Measurements from ENCODE around the gene VRK3.
"Not testable (repeated sequence)": the region's sequence is repeated elsewhere in the genome, so short reads cannot be mapped to it uniquely, and the experiment has no call there.

The VRK3 gene

GRCh38 chr19:49954092-49954829 lies 70.9 kb downstream of the VRK3 start:
- no peak for DNase-seq

- no peak for DNase-seq
Observed at GRCh38 chr19:49953416-49953815, 71.8 kb downstream of the VRK3 start.

- no peak for DNase-seq
Observed at GRCh38 chr19:49952906-49953305, 72.3 kb downstream of the VRK3 start.

- no peak for DNase-seq
Observed at GRCh38 chr19:49952479-49952836, 72.7 kb downstream of the VRK3 start.

- no peak for DNase-seq
Observed at GRCh38 chr19:49951806-49952478, 73.2 kb downstream of the VRK3 start.

GRCh38 chr19:49950956-49951526 lies 74.1 kb downstream of the VRK3 start:
- DNase-seq, result no peak

GRCh38 chr19:49950590-49950948 lies 74.6 kb downstream of the VRK3 start:
- no peak for DNase-seq

GRCh38 chr19:49949742-49950589 lies 75.2 kb downstream of the VRK3 start:
- DNase-seq, result no peak

GRCh38 chr19:49946415-49946814 lies 78.8 kb downstream of the VRK3 start:
- DNase-seq, result no peak

- DNase-seq, result not testable (repeated sequence)
Observed at GRCh38 chr19:49944567-49944966, 80.6 kb downstream of the VRK3 start.

- DNase-seq, result no peak
Observed at GRCh38 chr19:49940482-49940791, 84.7 kb downstream of the VRK3 start.

- no peak for DNase-seq
Observed at GRCh38 chr19:49939721-49940481, 85.3 kb downstream of the VRK3 start.

GRCh38 chr19:49938662-49939061 lies 86.5 kb downstream of the VRK3 start:
- no peak for DNase-seq

- DNase-seq, result peak; percentile 30
Observed at GRCh38 chr19:49937750-49938381, 87.3 kb downstream of the VRK3 start.

GRCh38 chr19:49936549-49936948 lies 88.6 kb downstream of the VRK3 start:
- no peak for DNase-seq

- no peak for DNase-seq
Observed at GRCh38 chr19:49933643-49934042, 91.5 kb downstream of the VRK3 start.

- no peak for DNase-seq
Observed at GRCh38 chr19:49932731-49933131, 92.4 kb downstream of the VRK3 start.

GRCh38 chr19:49932041-49932451 lies 93.1 kb downstream of the VRK3 start:
- no peak for DNase-seq

- DNase-seq, result no peak
Observed at GRCh38 chr19:49931293-49932040, 93.7 kb downstream of the VRK3 start.

GRCh38 chr19:49930483-49931011 lies 94.6 kb downstream of the VRK3 start:
- DNase-seq, result no peak
